OCI-M2 (cell line): ENCODE results near the gene AGTR1.
"Not testable (repeated sequence)": the region's sequence is repeated elsewhere in the genome, so short reads cannot be mapped to it uniquely, and the experiment has no call there.

Source experiments
- DNase-seq: peaks from one replicate; lab custom pipeline; 2025; ENCODE audit not compliant: unreplicated experiment; lab: John Stamatoyannopoulos, UW

Gene AGTR1

GRCh38 chr3:148717885-148718561, 20.3 kb downstream of the AGTR1 start:
- DNase-seq = no peak

- no peak for DNase-seq
Measured at GRCh38 chr3:148718982-148719862, 21.5 kb downstream of the AGTR1 start.

GRCh38 chr3:148720873-148721272, 23.2 kb downstream of the AGTR1 start:
- no peak for DNase-seq

- no peak for DNase-seq
Measured at GRCh38 chr3:148723631-148724030, 25.9 kb downstream of the AGTR1 start.

GRCh38 chr3:148727231-148727630, 29.5 kb downstream of the AGTR1 start:
- no peak for DNase-seq

GRCh38 chr3:148728753-148729152, 31.1 kb downstream of the AGTR1 start:
- DNase-seq = no peak

GRCh38 chr3:148729476-148730055, 31.9 kb downstream of the AGTR1 start:
- no peak for DNase-seq

- no peak for DNase-seq
Measured at GRCh38 chr3:148730676-148731075, 33.0 kb downstream of the AGTR1 start.

- DNase-seq = no peak
Measured at GRCh38 chr3:148735597-148735996, 37.9 kb downstream of the AGTR1 start.

GRCh38 chr3:148736086-148736485, 38.4 kb downstream of the AGTR1 start:
- no peak for DNase-seq

GRCh38 chr3:148737104-148737530, 39.4 kb downstream of the AGTR1 start:
- no peak for DNase-seq

- DNase-seq = no peak
Measured at GRCh38 chr3:148739720-148740119, 42.0 kb downstream of the AGTR1 start.

GRCh38 chr3:148740291-148740690, 42.6 kb downstream of the AGTR1 start:
- no peak for DNase-seq

GRCh38 chr3:148741219-148741618, 43.5 kb downstream of the AGTR1 start:
- DNase-seq = no peak

- DNase-seq = no peak
Measured at GRCh38 chr3:148742118-148742517, 44.4 kb downstream of the AGTR1 start.

GRCh38 chr3:148746053-148746452, 48.4 kb downstream of the AGTR1 start:
- DNase-seq = no peak

GRCh38 chr3:148748283-148748682, 50.6 kb downstream of the AGTR1 start:
- DNase-seq = no peak

- DNase-seq = no peak
Measured at GRCh38 chr3:148750296-148750695, 52.6 kb downstream of the AGTR1 start.

- DNase-seq = no peak
Measured at GRCh38 chr3:148751461-148751860, 53.8 kb downstream of the AGTR1 start.

GRCh38 chr3:148753385-148753784, 55.7 kb downstream of the AGTR1 start:
- DNase-seq = not testable (repeated sequence)

- no peak for DNase-seq
Measured at GRCh38 chr3:148755570-148755969, 57.9 kb downstream of the AGTR1 start.

- no peak for DNase-seq
Measured at GRCh38 chr3:148756311-148756710, 58.6 kb downstream of the AGTR1 start.
